Endodermal cell (in vitro differentiated cells): ENCODE results near the gene GPATCH4. TPM values are rescaled to one million over a fixed set of nuclear protein-coding genes. Genes with fewer than 3 reads are reported as not detected.
A peak's percentile ranks its signal among the peaks of the same experiment; 100 is the strongest.

ENCODE experiments used
- DNase-seq: peaks from one replicate; pipeline ENCODE4 v3.0.0-alpha.2; 2017
- H3K27ac ChIP-seq: 2 replicates; pipeline ENCODE4 v1.5.1; 2013; ENCODE audit warnings: mild to moderate bottlenecking, low read depth, low read length, moderate library complexity
- H3K27me3 ChIP-seq: 2 replicates; pipeline ENCODE4 v1.6.1; 2013; ENCODE audit warnings: mild to moderate bottlenecking, low read length, moderate library complexity; ENCODE audit not compliant: insufficient read depth, control insufficient read depth, poor library complexity, severe bottlenecking
- H3K36me3 ChIP-seq: 2 replicates; pipeline ENCODE4 v1.7.0; 2013; ENCODE audit warnings: mild to moderate bottlenecking, low read length, moderate library complexity; ENCODE audit not compliant: control insufficient read depth, insufficient read depth
- H3K4me1 ChIP-seq: one replicate; pipeline ENCODE4 v1.7.0; 2013; ENCODE audit warnings: low read length; ENCODE audit not compliant: control insufficient read depth, insufficient read depth
- H3K4me3 ChIP-seq: 2 replicates; pipeline ENCODE4 v1.5.1; 2013; ENCODE audit warnings: mild to moderate bottlenecking, low read length, moderate library complexity
- H3K9ac ChIP-seq: 2 replicates; pipeline ENCODE4 v1.6.1; 2013; ENCODE audit warnings: mild to moderate bottlenecking, low read length, moderate library complexity; ENCODE audit not compliant: poor library complexity, severe bottlenecking; ENCODE audit errors: extremely low read depth
- H3K9me3 ChIP-seq: 2 replicates; pipeline ENCODE4 v1.6.1; 2013; ENCODE audit warnings: mild to moderate bottlenecking, low read length, moderate library complexity; ENCODE audit not compliant: control insufficient read depth
- H3K27ac Mint-ChIP-seq: 2 replicates; pipeline ENCODE4 v1.8.0; 2020; ENCODE audit warnings: mixed read lengths
- H3K27me3 Mint-ChIP-seq: 2 replicates; pipeline ENCODE4 v1.8.0; 2021; ENCODE audit warnings: mild to moderate bottlenecking, mixed read lengths; ENCODE audit not compliant: insufficient read depth
- H3K36me3 Mint-ChIP-seq: 2 replicates; pipeline ENCODE4 v1.8.0; 2020; ENCODE audit warnings: low read depth, mixed read lengths
- H3K4me1 Mint-ChIP-seq: 2 replicates; pipeline ENCODE4 v1.8.0; 2020; ENCODE audit warnings: mixed read lengths
- H3K4me3 Mint-ChIP-seq: 2 replicates; pipeline ENCODE4 v1.8.0; 2020; ENCODE audit warnings: mild to moderate bottlenecking, moderate library complexity, mixed read lengths
- H3K9me3 Mint-ChIP-seq: 2 replicates; pipeline ENCODE4 v1.8.0; 2020; ENCODE audit warnings: mild to moderate bottlenecking, mixed read lengths
- CTCF ChIP-seq: fragments of 200-600 bp; sonication (generic); conservative IDR thresholded peaks from 2 replicates; pipeline ENCODE4 v1.5.0; 2021; ENCODE audit warnings: antibody characterized with exemption, mild to moderate bottlenecking
- WGBS, 2 experiments: methylation state at CpG; one replicate each; pipeline versions ENCODE4 v1.1.5 to v1.1.7; 2013; ENCODE audit warnings: missing lambda C conversion rate in 2 of 2, mixed read lengths in 1 of 2; ENCODE audit not compliant: insufficient coverage in 1 of 2, insufficient read length in 1 of 2; 5-methylcytosine and 5-hydroxymethylcytosine counted together
- total RNA-seq, 2 donors: library from RNA; stranded (reverse); fragmentation: NEBNext Ultra II Directional in 1 of 2; extraction: Animal tissue kit (Norgen Biotek cat#: 25700) in 1 of 2; gene quantifications; 2 replicates in 1 of 2; 3 replicates in 1 of 2; pipeline ENCODE4 v1.2.1, GENCODE V29; 2021

The GPATCH4 gene
- total RNA-seq, 2 donors from 2014 or later = 23.0 to 34.4 TPM

DNA sequence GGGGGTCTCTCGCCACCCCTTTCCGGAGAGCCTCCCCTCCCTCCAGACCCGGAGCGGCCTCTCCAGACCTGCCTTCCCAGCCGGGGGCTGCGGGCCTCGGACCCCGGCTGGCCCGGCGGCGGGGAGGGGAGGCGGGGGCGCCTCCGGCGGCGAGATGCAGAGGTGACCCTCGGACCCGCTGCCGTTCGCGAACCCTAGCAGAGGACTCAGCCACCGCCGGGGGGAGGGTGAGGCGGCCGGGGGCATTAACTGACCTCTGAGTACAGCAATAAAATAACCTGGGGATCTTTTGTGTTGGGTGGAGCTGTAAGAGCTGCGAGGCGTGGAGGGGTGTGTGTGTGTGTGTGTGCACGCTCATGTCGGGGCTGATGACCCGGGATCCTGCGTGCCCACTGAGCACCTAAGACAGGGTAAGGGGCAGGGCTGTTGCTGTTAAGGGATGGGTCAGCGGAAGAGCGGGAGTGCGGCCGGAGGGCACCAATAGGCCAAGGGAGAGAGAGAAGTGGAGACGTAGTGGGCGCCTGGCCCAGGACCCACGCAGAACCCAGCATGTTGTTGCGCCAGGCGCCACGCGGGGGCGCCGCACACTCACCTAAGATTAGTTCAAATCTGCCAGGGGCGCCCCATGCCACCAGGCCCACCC, 24.3 kb upstream of the GPATCH4 start:
- TF ChIP-seq CTCF = peak; percentile 85
- Mint-ChIP-seq H3K4me3 (peak overlapping the region; percentile 42), H3K36me3 (no peaks in the 10 kb centered on the region), H3K27me3 (peaks cover 89% of the 10 kb centered on the region), H3K4me1 (peaks cover 6% of the 10 kb centered on the region), H3K9me3 (no peaks in the 10 kb centered on the region), H3K27ac (no peak overlapping the region)
- Histone ChIP-seq H3K4me3 (peak overlapping the region; percentile 40), H3K9me3 (no peaks in the 10 kb centered on the region), H3K36me3 (no peaks in the 10 kb centered on the region), H3K27me3 (peaks cover 67% of the 10 kb centered on the region), H3K4me1 (no peaks in the 10 kb centered on the region), H3K9ac (no peak overlapping the region), H3K27ac (no peak overlapping the region)
- peak; percentile 86 for DNase-seq
- 3 to 5% methylated on average over 20 to 45 of the region's 45 CpGs for WGBS, 2 experiments

- H3K36me3 Mint-ChIP-seq = no peaks in the 10 kb centered on the region
- no peak overlapping the region for H3K27ac Mint-ChIP-seq
- peak overlapping the region; percentile 42 for H3K4me3 Mint-ChIP-seq
- TF ChIP-seq CTCF = no peak
- DNase-seq = peak; percentile 71
- no peaks in the 10 kb centered on the region for H3K9me3 Mint-ChIP-seq
- H3K27me3 Mint-ChIP-seq = peaks cover 90% of the 10 kb centered on the region
- H3K9me3 ChIP-seq = no peaks in the 10 kb centered on the region
- no peak overlapping the region for H3K27ac ChIP-seq
- 0 to 3% methylated on average over 14 to 51 of the region's 55 CpGs for WGBS, 2 experiments
- H3K4me1 Mint-ChIP-seq = peaks cover 6% of the 10 kb centered on the region
- H3K4me3 ChIP-seq = peak overlapping the region; percentile 64
- H3K4me1 ChIP-seq = no peaks in the 10 kb centered on the region
- no peaks in the 10 kb centered on the region for H3K36me3 ChIP-seq
- H3K9ac ChIP-seq = no peak overlapping the region
- H3K27me3 ChIP-seq = peaks cover 73% of the 10 kb centered on the region
Observed at GRCh38 chr1:156624814-156625435, 23.6 kb upstream of the GPATCH4 start.

GRCh38 chr1:156623946-156624813, 22.9 kb upstream of the GPATCH4 start:
- no peaks in the 10 kb centered on the region for H3K9me3 ChIP-seq
- TF ChIP-seq CTCF = peak; percentile 72
- H3K4me1 ChIP-seq = no peaks in the 10 kb centered on the region
- H3K36me3 ChIP-seq = no peaks in the 10 kb centered on the region
- no peaks in the 10 kb centered on the region for H3K9me3 Mint-ChIP-seq
- no peaks in the 10 kb centered on the region for H3K36me3 Mint-ChIP-seq
- H3K4me3 Mint-ChIP-seq = peak overlapping the region; percentile 42
- H3K27ac ChIP-seq = no peak overlapping the region
- H3K27ac Mint-ChIP-seq = no peak overlapping the region
- peaks cover 79% of the 10 kb centered on the region for H3K27me3 ChIP-seq
- peak; percentile 94 for DNase-seq
- H3K27me3 Mint-ChIP-seq = peaks cover 92% of the 10 kb centered on the region
- H3K4me3 ChIP-seq = peak overlapping the region; percentile 64
- no peak overlapping the region for H3K9ac ChIP-seq
- peaks cover 6% of the 10 kb centered on the region for H3K4me1 Mint-ChIP-seq
- 2 to 3% methylated on average over 33 to 87 of the region's 87 CpGs for WGBS, 2 experiments
